ENCODE data around the gene PDZD2.

Gene PDZD2

GRCh38 chr5:32017692-32018367 is 378.9 kb downstream of the PDZD2 start:
- no peak for TF ChIP-seq EZH2phosphoT487 (IDR thresholded peaks at IDR 0.05; ENCODE audit: low read length)
- TF ChIP-seq EZH2 (optimal IDR thresholded peaks at IDR 0.05; ENCODE audit: low read depth, low read length): no peak
- no peak for TF ChIP-seq CTCF (IDR thresholded peaks at IDR 0.05; ENCODE audit: low read length)
- H3K4me3 ChIP-seq (ENCODE audit: low read length): no peak overlapping the region
- DNase-seq: no peak

GRCh38 chr5:32018476-32019436 is 379.8 kb downstream of the PDZD2 start:
- no peaks in the 10 kb centered on the region for H3K9me2 ChIP-seq (replicated peaks; ENCODE audit: insufficient read depth, low read length)
- H3K4me3 ChIP-seq (ENCODE audit: low read length): no peak overlapping the region
- no peak overlapping the region for H3K4me2 ChIP-seq (ENCODE audit: low read depth, low read length)
- H3K27me3 ChIP-seq (replicated peaks; ENCODE audit: insufficient read depth, low read length): no peaks in the 10 kb centered on the region
- DNase-seq: no peak
- H4K20me1 ChIP-seq (ENCODE audit: insufficient read depth, low read length): no peaks in the 10 kb centered on the region
- H2AFZ ChIP-seq (ENCODE audit: low read length): no peak overlapping the region
- no peaks in the 10 kb centered on the region for H3K79me2 ChIP-seq (ENCODE audit: low read length)
- TF ChIP-seq EZH2 (optimal IDR thresholded peaks at IDR 0.05; ENCODE audit: low read depth, low read length) (no peak), CTCF (IDR thresholded peaks at IDR 0.05; ENCODE audit: low read length) (no peak), EZH2phosphoT487 (IDR thresholded peaks at IDR 0.05; ENCODE audit: low read length) (no peak)
- H3K27ac ChIP-seq (ENCODE audit: low read length): no peak overlapping the region
- no peaks in the 10 kb centered on the region for H3K36me3 ChIP-seq (replicated peaks; ENCODE audit: insufficient read depth, low read length)
- H3F3A ChIP-seq (ENCODE audit: insufficient read depth, low read length): peaks cover 8% of the 10 kb centered on the region
- no peaks in the 10 kb centered on the region for H3K9me3 ChIP-seq (replicated peaks; ENCODE audit: insufficient read depth, low read length)
- H3K9ac ChIP-seq (ENCODE audit: low read length): no peak overlapping the region
- H3K4me1 ChIP-seq (ENCODE audit: low read length): no peaks in the 10 kb centered on the region

More at GRCh38 chr5:32017692-32018367, 378.9 kb downstream of the PDZD2 start:
- Histone ChIP-seq H3F3A (ENCODE audit: insufficient read depth, low read length) (peaks cover 8% of the 10 kb centered on the region), H3K4me1 (ENCODE audit: low read length) (no peaks in the 10 kb centered on the region), H3K9me3 (replicated peaks; ENCODE audit: insufficient read depth, low read length) (no peaks in the 10 kb centered on the region), H3K36me3 (replicated peaks; ENCODE audit: insufficient read depth, low read length) (no peaks in the 10 kb centered on the region), H3K79me2 (ENCODE audit: low read length) (no peaks in the 10 kb centered on the region), H3K9me2 (replicated peaks; ENCODE audit: insufficient read depth, low read length) (no peaks in the 10 kb centered on the region), H3K4me2 (ENCODE audit: low read depth, low read length) (no peak overlapping the region), H3K27ac (ENCODE audit: low read length) (no peak overlapping the region), H2AFZ (ENCODE audit: low read length) (no peak overlapping the region), H3K27me3 (replicated peaks; ENCODE audit: insufficient read depth, low read length) (no peaks in the 10 kb centered on the region), H4K20me1 (ENCODE audit: insufficient read depth, low read length) (no peaks in the 10 kb centered on the region), H3K9ac (ENCODE audit: low read length) (no peak overlapping the region)

GRCh38 chr5:32020271-32020670 is 381.3 kb downstream of the PDZD2 start:
- peak; percentile 83 for DNase-seq
- no peaks in the 10 kb centered on the region for H3K4me1 ChIP-seq (ENCODE audit: low read length)
- peak overlapping the region; percentile 65 for H3K9ac ChIP-seq (ENCODE audit: low read length)
- TF ChIP-seq EZH2 (optimal IDR thresholded peaks at IDR 0.05; ENCODE audit: low read depth, low read length): no peak
- TF ChIP-seq EZH2phosphoT487 (IDR thresholded peaks at IDR 0.05; ENCODE audit: low read length): no peak
- TF ChIP-seq CTCF (IDR thresholded peaks at IDR 0.05; ENCODE audit: low read length): no peak
- no peaks in the 10 kb centered on the region for H4K20me1 ChIP-seq (ENCODE audit: insufficient read depth, low read length)
- H3K36me3 ChIP-seq (replicated peaks; ENCODE audit: insufficient read depth, low read length): no peaks in the 10 kb centered on the region
- no peaks in the 10 kb centered on the region for H3K9me2 ChIP-seq (replicated peaks; ENCODE audit: insufficient read depth, low read length)
- H3K9me3 ChIP-seq (replicated peaks; ENCODE audit: insufficient read depth, low read length): no peaks in the 10 kb centered on the region
- peak overlapping the region; percentile 80 for H3K4me3 ChIP-seq (ENCODE audit: low read length)
- no peaks in the 10 kb centered on the region for H3K79me2 ChIP-seq (ENCODE audit: low read length)
- peak overlapping the region; percentile 87 for H3K27ac ChIP-seq (ENCODE audit: low read length)
- peak overlapping the region; percentile 60 for H3K4me2 ChIP-seq (ENCODE audit: low read depth, low read length)
- H3K27me3 ChIP-seq (replicated peaks; ENCODE audit: insufficient read depth, low read length): no peaks in the 10 kb centered on the region
- peaks cover 8% of the 10 kb centered on the region for H3F3A ChIP-seq (ENCODE audit: insufficient read depth, low read length)
- peak overlapping the region; percentile 94 for H2AFZ ChIP-seq (ENCODE audit: low read length)

Data from MM.1S (cell line).